Panc1 (cell line): ENCODE results near the gene SMC3.

Experiments
- CTCF ChIP-seq: fragments of 450-650 bp; IDR thresholded peaks from 2 replicates; pipeline ENCODE4 v1.5.1; 2017; ENCODE audit warnings: mild to moderate bottlenecking
- TCF7L2 ChIP-seq: IDR thresholded peaks from 2 replicates; pipeline ENCODE4 v1.6.1; 2011; ENCODE audit warnings: mild to moderate bottlenecking, low read depth, low read length, inconsistent platforms
- TF ChIP-seq, protein P1 (sequence below), 2 experiments: IDR thresholded peaks; 2 replicates each; pipeline ENCODE4 v1.6.1; 2011 to 2012; ENCODE audit warnings: low read depth in 2 of 2, control low read depth in 1 of 2, low read length in 1 of 2, mild to moderate bottlenecking in 1 of 2, moderate library complexity in 1 of 2; ENCODE audit not compliant: insufficient read depth in 1 of 2

DNA sequence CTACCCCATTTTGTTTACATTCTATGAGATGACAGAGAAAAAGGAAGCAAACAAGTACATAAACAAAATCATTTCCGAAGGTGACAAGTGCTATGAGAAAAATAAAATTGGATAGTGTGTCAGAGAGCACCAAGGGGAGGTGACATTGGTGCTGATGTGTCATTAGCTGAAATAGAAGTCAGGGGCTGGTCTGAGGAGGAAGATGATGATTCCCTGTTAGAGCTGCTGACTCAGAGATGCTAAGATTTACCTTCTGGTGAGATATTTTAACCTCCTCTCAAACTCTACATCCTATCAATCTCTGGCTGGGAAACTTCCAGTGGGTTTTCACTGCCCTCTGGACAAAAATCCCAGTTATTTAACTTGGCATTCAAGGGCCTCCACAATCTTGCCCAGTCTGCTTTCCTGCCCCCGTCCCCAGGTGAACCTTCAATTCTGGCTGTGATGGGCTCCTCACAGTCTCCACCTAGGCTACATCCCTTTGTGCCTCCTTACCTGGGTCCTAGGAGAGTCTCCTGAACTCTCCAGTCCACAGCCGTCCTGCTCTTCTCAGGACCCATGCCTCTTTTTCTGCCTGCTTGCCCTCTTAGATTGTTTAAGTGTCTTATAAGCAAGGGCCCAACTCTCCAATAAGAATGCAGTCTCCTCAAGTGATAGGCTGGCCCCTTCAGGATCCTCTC lies 43.2 kb upstream of the SMC3 start:
- TF ChIP-seq CTCF (no peak), TCF7L2 (no peak)
- TF ChIP-seq, protein P1, sequence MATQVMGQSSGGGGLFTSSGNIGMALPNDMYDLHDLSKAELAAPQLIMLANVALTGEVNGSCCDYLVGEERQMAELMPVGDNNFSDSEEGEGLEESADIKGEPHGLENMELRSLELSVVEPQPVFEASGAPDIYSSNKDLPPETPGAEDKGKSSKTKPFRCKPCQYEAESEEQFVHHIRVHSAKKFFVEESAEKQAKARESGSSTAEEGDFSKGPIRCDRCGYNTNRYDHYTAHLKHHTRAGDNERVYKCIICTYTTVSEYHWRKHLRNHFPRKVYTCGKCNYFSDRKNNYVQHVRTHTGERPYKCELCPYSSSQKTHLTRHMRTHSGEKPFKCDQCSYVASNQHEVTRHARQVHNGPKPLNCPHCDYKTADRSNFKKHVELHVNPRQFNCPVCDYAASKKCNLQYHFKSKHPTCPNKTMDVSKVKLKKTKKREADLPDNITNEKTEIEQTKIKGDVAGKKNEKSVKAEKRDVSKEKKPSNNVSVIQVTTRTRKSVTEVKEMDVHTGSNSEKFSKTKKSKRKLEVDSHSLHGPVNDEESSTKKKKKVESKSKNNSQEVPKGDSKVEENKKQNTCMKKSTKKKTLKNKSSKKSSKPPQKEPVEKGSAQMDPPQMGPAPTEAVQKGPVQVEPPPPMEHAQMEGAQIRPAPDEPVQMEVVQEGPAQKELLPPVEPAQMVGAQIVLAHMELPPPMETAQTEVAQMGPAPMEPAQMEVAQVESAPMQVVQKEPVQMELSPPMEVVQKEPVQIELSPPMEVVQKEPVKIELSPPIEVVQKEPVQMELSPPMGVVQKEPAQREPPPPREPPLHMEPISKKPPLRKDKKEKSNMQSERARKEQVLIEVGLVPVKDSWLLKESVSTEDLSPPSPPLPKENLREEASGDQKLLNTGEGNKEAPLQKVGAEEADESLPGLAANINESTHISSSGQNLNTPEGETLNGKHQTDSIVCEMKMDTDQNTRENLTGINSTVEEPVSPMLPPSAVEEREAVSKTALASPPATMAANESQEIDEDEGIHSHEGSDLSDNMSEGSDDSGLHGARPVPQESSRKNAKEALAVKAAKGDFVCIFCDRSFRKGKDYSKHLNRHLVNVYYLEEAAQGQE (IDR thresholded peaks at IDR 0.05; ENCODE audit: insufficient read depth in 1 of 2, low read depth in 2 of 2, low read length in 1 of 2): no peak
